AG10803 (cell line): Measurements from ENCODE around the gene FCN1.

Experiments
- DNase-seq: peaks from one replicate; pipeline ENCODE4 v3.0.0; 2010; ENCODE audit warnings: low read depth
- H3K4me3 ChIP-seq: 2 replicates; pipeline ENCODE4 v1.5.1; 2011; ENCODE audit warnings: mild to moderate bottlenecking, low read length, control low read depth
- CTCF ChIP-seq: conservative IDR thresholded peaks from 2 replicates; pipeline ENCODE4 v1.5.1; 2011; ENCODE audit warnings: mild to moderate bottlenecking, low read length, control low read depth, inconsistent platforms

The FCN1 gene

DNA sequence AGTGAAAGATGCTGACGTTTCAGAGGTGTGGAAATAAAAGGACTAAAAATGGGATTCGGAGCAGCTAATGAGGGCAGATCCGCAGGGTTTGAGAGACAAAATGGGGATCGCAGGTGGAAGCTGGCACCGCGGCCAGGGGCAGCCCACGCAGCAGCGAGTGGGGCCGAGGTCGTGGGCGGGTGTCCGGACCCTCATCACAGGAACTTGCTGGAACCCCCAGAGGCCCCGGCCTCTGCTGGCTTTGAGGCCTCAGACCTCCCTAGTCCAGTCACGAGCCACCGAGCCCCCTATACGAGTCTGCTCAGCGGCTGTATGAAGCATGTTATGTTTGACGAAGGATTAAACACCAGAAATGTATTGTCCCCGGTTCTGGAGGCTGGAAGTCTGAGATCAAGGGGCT, 45.8 kb upstream of the FCN1 start:
- DNase-seq = no peak
- TF ChIP-seq CTCF = no peak
- H3K4me3 ChIP-seq = no peak overlapping the region

- no peak for TF ChIP-seq CTCF
- no peak for DNase-seq
- H3K4me3 ChIP-seq = no peak overlapping the region
These were observed 45.3 kb upstream of the FCN1 start for GRCh38 chr9:134962973-134963364.

DNA sequence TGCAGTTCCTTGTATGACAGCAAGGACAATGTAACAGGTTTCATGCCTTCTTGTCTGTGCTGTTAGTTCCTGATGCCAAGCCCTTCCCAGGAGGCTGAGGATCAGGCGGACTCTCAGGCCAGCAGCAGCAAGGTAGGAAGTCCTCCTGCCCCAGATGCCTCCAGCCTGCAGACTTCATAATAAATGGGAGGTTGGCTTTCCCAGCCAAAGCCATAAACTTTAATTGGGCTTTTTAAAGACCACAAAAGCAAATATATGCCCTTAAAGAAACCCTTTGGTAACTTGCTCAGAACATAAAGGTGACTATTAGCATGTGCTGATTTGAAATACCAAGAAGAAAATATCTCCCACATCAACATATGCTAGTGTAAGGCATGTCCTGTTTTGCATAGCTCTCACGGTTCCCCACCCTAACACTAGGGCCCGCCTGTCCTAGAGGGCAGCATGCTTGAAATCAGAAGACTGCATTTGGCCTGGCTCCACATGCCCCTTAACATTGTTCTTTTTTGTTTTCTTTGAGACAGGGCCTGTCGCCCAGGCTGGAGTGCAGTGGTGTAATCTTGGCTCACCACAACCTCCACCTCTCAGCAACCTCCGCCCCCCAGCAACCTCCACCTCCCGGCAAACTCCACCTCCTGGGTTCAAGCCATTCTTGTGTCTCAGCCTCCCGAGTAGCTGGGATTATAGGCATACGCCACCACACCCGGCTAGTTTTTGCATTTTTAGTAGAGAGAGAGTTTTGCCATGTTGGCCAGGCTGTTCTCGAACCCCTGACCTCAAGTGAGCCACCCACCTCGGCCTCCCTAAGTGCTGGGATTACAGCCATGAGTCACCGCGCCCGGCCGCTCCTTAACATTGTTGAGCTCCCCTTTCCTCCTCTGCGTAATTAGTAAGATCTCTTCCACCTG, 44.6 kb upstream of the FCN1 start:
- TF ChIP-seq CTCF = no peak
- H3K4me3 ChIP-seq = no peak overlapping the region
- DNase-seq = no peak

GRCh38 chr9:134961331-134962064, 43.8 kb upstream of the FCN1 start:
- no peak overlapping the region for H3K4me3 ChIP-seq
- TF ChIP-seq CTCF = no peak
- DNase-seq = no peak

DNA sequence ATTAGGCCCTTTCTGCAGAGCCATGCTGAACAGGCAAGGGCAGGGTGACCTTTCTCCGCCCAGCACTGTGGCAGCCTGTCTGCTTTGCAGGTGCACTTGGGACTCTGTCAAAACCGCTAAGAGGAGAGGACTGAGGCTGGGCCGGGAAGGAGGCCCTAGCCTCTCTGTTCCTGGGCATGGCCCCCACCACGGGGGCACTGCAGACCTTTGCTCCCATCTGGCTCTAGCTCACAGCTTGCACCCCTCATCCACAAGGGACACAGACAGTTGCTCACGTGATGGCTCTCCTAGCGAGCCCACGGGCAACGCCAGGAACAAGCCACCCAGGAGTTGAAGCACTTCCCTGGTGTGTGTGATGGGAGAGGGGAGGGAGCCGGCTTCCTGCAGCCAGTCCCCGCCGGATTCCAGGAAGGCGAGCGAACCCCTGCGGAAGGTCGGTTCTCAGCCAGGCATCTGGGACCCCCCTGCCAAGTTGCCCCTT, 43.0 kb upstream of the FCN1 start:
- TF ChIP-seq CTCF = no peak
- DNase-seq = no peak
- H3K4me3 ChIP-seq = no peak overlapping the region

- DNase-seq = no peak
- no peak overlapping the region for H3K4me3 ChIP-seq
- TF ChIP-seq CTCF = no peak
These were observed 42.2 kb upstream of the FCN1 start for GRCh38 chr9:134959971-134960310.
